CD4-positive, alpha-beta T cell (primary cell): Measurements from ENCODE around the gene PLA2G2E. TPM values are rescaled to one million over a fixed set of nuclear protein-coding genes. Genes with fewer than 3 reads are reported as not detected.

Source experiments
- ATAC-seq: fragments of 200-7000 bp; cut with Tn5 transposase; one replicate; pipeline ENCODE4 v1.10.0; 2022; ENCODE audit warnings: mild to moderate bottlenecking; ENCODE audit not compliant: poor library complexity
- CTCF ChIA-PET: fragments of 350-600 bp; sonication (Branson Sonifier 250); formaldehyde crosslinking; loops from one replicate; lab custom pipeline; 2021; ENCODE audit warnings: antibody characterized with exemption, inconsistent platforms; lab: Charles Lee
- POLR2A ChIA-PET: fragments of 350-600 bp; sonication (Branson Sonifier 250); formaldehyde crosslinking; loops from one replicate; lab custom pipeline; 2021; ENCODE audit warnings: antibody characterized with exemption, inconsistent platforms; lab: Charles Lee
- DNase-seq, 14 experiments: peaks; one replicate each; pipeline ENCODE4 v3.0.0-alpha.2; 2013 to 2020; ENCODE audit warnings: mixed read lengths in 2 of 14
- H3K27ac ChIP-seq, 2 donors: one replicate each; pipeline versions ENCODE4 v1.5.1 to v1.7.0; 2013; ENCODE audit warnings: low read length in 2 of 2, low read depth in 1 of 2, mild to moderate bottlenecking in 1 of 2
- H3K27me3 ChIP-seq, 2 experiments: 1 replicate in 1 of 2; 2 replicates in 1 of 2; pipeline versions ENCODE4 v1.6.1 to v1.7.0; 2013; ENCODE audit warnings: low read length in 2 of 2, control low read depth in 1 of 2, mild to moderate bottlenecking in 1 of 2, moderate library complexity in 1 of 2; ENCODE audit not compliant: insufficient read depth in 2 of 2, control insufficient read depth in 1 of 2
- H3K36me3 ChIP-seq: one replicate; pipeline ENCODE4 v1.6.1; 2013; ENCODE audit warnings: low read length, control low read depth; ENCODE audit not compliant: insufficient read depth
- H3K4me1 ChIP-seq: one replicate; pipeline ENCODE4 v1.6.1; 2013; ENCODE audit warnings: low read length, control low read depth; ENCODE audit not compliant: insufficient read depth
- H3K4me3 ChIP-seq: one replicate; pipeline ENCODE4 v1.5.1; 2013; ENCODE audit warnings: mild to moderate bottlenecking, low read length, moderate library complexity
- H3K9me3 ChIP-seq, 2 experiments: 1 replicate in 1 of 2; 2 replicates in 1 of 2; pipeline versions ENCODE4 v1.6.1 to v1.7.0; 2013; ENCODE audit warnings: low read length in 2 of 2, mild to moderate bottlenecking in 2 of 2, control low read depth in 1 of 2, moderate library complexity in 1 of 2; ENCODE audit not compliant: control insufficient read depth in 1 of 2, insufficient read depth in 1 of 2
- H3K27ac Mint-ChIP-seq: one replicate; pipeline ENCODE4 v1.8.0; 2020; ENCODE audit warnings: mixed read lengths
- H3K27me3 Mint-ChIP-seq: one replicate; pipeline ENCODE4 v1.8.0; 2021; ENCODE audit warnings: mixed read lengths
- H3K36me3 Mint-ChIP-seq: one replicate; pipeline ENCODE4 v1.8.0; 2021; ENCODE audit warnings: low read depth, mixed read lengths
- H3K4me1 Mint-ChIP-seq: one replicate; pipeline ENCODE4 v1.8.0; 2021; ENCODE audit warnings: low read depth, mixed read lengths
- H3K4me3 Mint-ChIP-seq: one replicate; pipeline ENCODE4 v1.8.0; 2020; ENCODE audit warnings: mild to moderate bottlenecking, mixed read lengths
- H3K9me3 Mint-ChIP-seq: one replicate; pipeline ENCODE4 v1.8.0; 2020; ENCODE audit warnings: mixed read lengths
- CTCF ChIP-seq: fragments of 200-600 bp; IDR thresholded peaks from one replicate; pipeline ENCODE4 v1.8.0; 2022; ENCODE audit warnings: antibody characterized with exemption, mild to moderate bottlenecking
- intact Hi-C, 2 experiments: fragments of 100-400 bp; cut with DNase I in 1 of 2; cut with micrococcal nuclease in 1 of 2; formaldehyde crosslinking; loops; one replicate each; pipeline versions ENCODE4 v1.15.1 to v1.9.0; 2023 to 2025; cut with DNase I, micrococcal nuclease
- total RNA-seq, 174 experiments: library from RNA in 2 of 174; stranded (reverse) in 2 of 174; gene quantifications; one replicate each; pipeline ENCODE4 v1.2.3 and lab custom pipeline; 2021 to 2026

PLA2G2E gene
- total RNA-seq, 2 experiments from 2014 or later = not detected

DNA sequence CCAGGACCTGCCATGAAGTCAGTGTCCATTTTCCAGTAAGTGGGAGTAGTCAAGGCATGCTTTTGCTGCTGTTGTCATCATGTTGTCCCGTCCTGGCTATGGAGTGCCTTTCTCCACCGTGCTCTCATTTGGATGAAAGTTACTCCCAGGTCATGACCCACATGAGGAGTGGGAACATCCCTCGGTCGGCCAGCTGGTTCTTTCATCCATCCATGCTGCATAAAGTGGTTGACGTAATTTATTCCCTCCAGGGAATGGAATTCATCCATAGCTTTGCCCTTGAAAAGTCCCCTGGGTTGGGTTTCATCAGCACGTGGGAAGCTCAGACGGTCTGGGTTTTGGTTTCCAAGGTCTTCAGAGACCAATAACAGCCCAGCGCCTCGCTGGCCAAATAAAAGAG lies 44.4 kb upstream of the PLA2G2E start:
- no peaks in the 10 kb centered on the region for H3K4me1 ChIP-seq
- DNase-seq (no peak), ATAC-seq (no peak)
- Mint-ChIP-seq H3K4me3 (no peak overlapping the region), H3K27ac (no peak overlapping the region), H3K27me3 (peaks cover 56% of the 10 kb centered on the region), H3K4me1 (no peaks in the 10 kb centered on the region), H3K36me3 (no peaks in the 10 kb centered on the region), H3K9me3 (no peaks in the 10 kb centered on the region)
- intact Hi-C loops = no loop called here
- no peaks in the 10 kb centered on the region for H3K9me3 ChIP-seq
- no peak overlapping the region for H3K27ac ChIP-seq
- H3K27me3 ChIP-seq = peaks cover 3 to 6% of the 10 kb centered on the region in 2 experiments
- H3K4me3 ChIP-seq = no peak overlapping the region
- POLR2A ChIA-PET = no interaction called here
- CTCF ChIA-PET = no interaction called here
- TF ChIP-seq CTCF = no peak
- no peaks in the 10 kb centered on the region for H3K36me3 ChIP-seq

DNA sequence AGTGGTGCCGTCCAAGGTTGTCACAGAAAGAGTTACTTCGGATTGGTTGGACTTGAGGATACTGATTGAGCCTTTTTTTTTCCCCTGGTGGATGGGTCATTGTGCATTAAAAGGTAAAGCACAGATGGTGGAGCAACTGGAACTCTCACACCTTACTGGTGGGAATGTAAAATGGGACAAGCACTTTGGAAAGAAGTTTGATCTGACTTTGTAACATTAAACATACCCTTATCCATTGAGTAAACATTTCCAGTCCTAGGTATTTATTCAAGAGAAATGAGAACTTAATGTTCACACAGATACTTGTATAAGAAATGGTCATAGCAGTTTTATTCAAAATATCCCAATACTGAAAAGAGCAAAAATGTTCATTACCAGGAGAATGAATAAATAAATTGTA lies 41.1 kb upstream of the PLA2G2E start:
- ChIA-PET POLR2A (no interaction called here), CTCF (no interaction called here)
- Mint-ChIP-seq H3K27ac (no peak overlapping the region), H3K36me3 (no peaks in the 10 kb centered on the region), H3K4me1 (no peaks in the 10 kb centered on the region), H3K9me3 (no peaks in the 10 kb centered on the region), H3K4me3 (no peak overlapping the region), H3K27me3 (peaks cover 63% of the 10 kb centered on the region)
- H3K36me3 ChIP-seq = no peaks in the 10 kb centered on the region
- H3K27me3 ChIP-seq = peaks cover 3 to 6% of the 10 kb centered on the region in 2 experiments
- no peaks in the 10 kb centered on the region for H3K4me1 ChIP-seq
- H3K4me3 ChIP-seq = no peak overlapping the region
- ATAC-seq (no peak), DNase-seq (no peak)
- H3K27ac ChIP-seq = no peak overlapping the region
- intact Hi-C loops = loop anchor here in 1 of 2 experiments (5.0 kb wide), 1 partner anchor 47 kb away; no protein-coding TSS in a partner anchor
- TF ChIP-seq CTCF = no peak
- H3K9me3 ChIP-seq = no peaks in the 10 kb centered on the region

- Histone ChIP-seq H3K27me3 (peaks cover 3 to 6% of the 10 kb centered on the region in 2 experiments), H3K27ac (no peak overlapping the region), H3K36me3 (no peaks in the 10 kb centered on the region), H3K9me3 (no peaks in the 10 kb centered on the region), H3K4me1 (no peaks in the 10 kb centered on the region), H3K4me3 (no peak overlapping the region)
- POLR2A ChIA-PET = no interaction called here
- Mint-ChIP-seq H3K36me3 (no peaks in the 10 kb centered on the region), H3K4me1 (no peaks in the 10 kb centered on the region), H3K27me3 (peaks cover 67% of the 10 kb centered on the region), H3K27ac (no peak overlapping the region), H3K9me3 (no peaks in the 10 kb centered on the region), H3K4me3 (no peak overlapping the region)
- TF ChIP-seq CTCF = no peak
- intact Hi-C loops = loop anchor here in 1 of 2 experiments (5.0 kb wide), 1 partner anchor 46 kb away; no protein-coding TSS in a partner anchor
- CTCF ChIA-PET = no interaction called here
- no peak for ATAC-seq
- no peak for DNase-seq
Measured at GRCh38 chr1:19963636-19964035, 40.2 kb upstream of the PLA2G2E start.
